Neuron (in vitro differentiated cells): ENCODE results near the gene DDR1.
A peak's percentile ranks its signal among the peaks of the same experiment; 100 is the strongest.

Experiments
- H2AFZ ChIP-seq: one replicate; pipeline ENCODE4 v1.6.1; 2013; ENCODE audit warnings: low read depth, mild to moderate bottlenecking, inconsistent platforms, low read length, moderate library complexity
- H3K27me3 ChIP-seq: one replicate; pipeline ENCODE4 v1.6.1; 2013; ENCODE audit warnings: low read length; ENCODE audit not compliant: insufficient read depth
- H3K36me3 ChIP-seq: one replicate; pipeline ENCODE4 v1.6.1; 2013; ENCODE audit warnings: low read length; ENCODE audit not compliant: insufficient read depth
- H3K4me1 ChIP-seq: one replicate; pipeline ENCODE4 v1.6.1; 2013; ENCODE audit warnings: low read length; ENCODE audit not compliant: insufficient read depth
- H3K4me3 ChIP-seq: 2 replicates; pipeline ENCODE4 v1.5.1; 2013; ENCODE audit warnings: mild to moderate bottlenecking, low read length, moderate library complexity
- H3K9me3 ChIP-seq: one replicate; pipeline ENCODE4 v1.6.1; 2013; ENCODE audit warnings: low read length

The DDR1 gene

GRCh38 chr6:30883685-30884520 lies at the start of gene DDR1:
TSS of gene DDR1 (plus strand) at chr6:30884519. CDS start at chr6:30888730, 4,211 bp downstream.
- Histone ChIP-seq H3K36me3 (peaks cover 17% of the 10 kb centered on the region), H3K9me3 (no peaks in the 10 kb centered on the region), H3K27me3 (no peaks in the 10 kb centered on the region), H3K4me1 (peaks cover 56% of the 10 kb centered on the region), H3K4me3 (peak within 1 kb of the TSS; percentile 69), H2AFZ (no peak within 1 kb of the TSS)

- Histone ChIP-seq H3K36me3 (no peaks in the 10 kb centered on the region), H3K4me1 (peaks cover 15% of the 10 kb centered on the region), H3K27me3 (no peaks in the 10 kb centered on the region), H2AFZ (no peak overlapping the region), H3K9me3 (no peaks in the 10 kb centered on the region), H3K4me3 (no peak overlapping the region)
Measured at GRCh38 chr6:30834646-30835045, 49.7 kb upstream of the DDR1 start.

- Histone ChIP-seq H3K9me3 (no peaks in the 10 kb centered on the region), H3K4me1 (peaks cover 14% of the 10 kb centered on the region), H3K36me3 (no peaks in the 10 kb centered on the region), H3K4me3 (no peak overlapping the region), H2AFZ (no peak overlapping the region), H3K27me3 (no peaks in the 10 kb centered on the region)
Measured at GRCh38 chr6:30835576-30835975, 48.7 kb upstream of the DDR1 start.

GRCh38 chr6:30836431-30836866 lies 47.9 kb upstream of the DDR1 start:
- no peak overlapping the region for H2AFZ ChIP-seq
- H3K36me3 ChIP-seq = no peaks in the 10 kb centered on the region
- H3K4me1 ChIP-seq = peaks cover 22% of the 10 kb centered on the region
- no peaks in the 10 kb centered on the region for H3K9me3 ChIP-seq
- H3K4me3 ChIP-seq = no peak overlapping the region
- H3K27me3 ChIP-seq = no peaks in the 10 kb centered on the region

GRCh38 chr6:30836957-30837356 lies 47.4 kb upstream of the DDR1 start:
- no peak overlapping the region for H2AFZ ChIP-seq
- no peaks in the 10 kb centered on the region for H3K36me3 ChIP-seq
- H3K27me3 ChIP-seq = no peaks in the 10 kb centered on the region
- no peak overlapping the region for H3K4me3 ChIP-seq
- H3K4me1 ChIP-seq = peaks cover 26% of the 10 kb centered on the region
- no peaks in the 10 kb centered on the region for H3K9me3 ChIP-seq

- Histone ChIP-seq H2AFZ (no peak overlapping the region), H3K9me3 (no peaks in the 10 kb centered on the region), H3K36me3 (no peaks in the 10 kb centered on the region), H3K27me3 (no peaks in the 10 kb centered on the region), H3K4me3 (no peak overlapping the region), H3K4me1 (peaks cover 28% of the 10 kb centered on the region)
Measured at GRCh38 chr6:30837432-30837831, 46.9 kb upstream of the DDR1 start.

GRCh38 chr6:30837870-30838269 lies 46.4 kb upstream of the DDR1 start:
- H3K9me3 ChIP-seq = no peaks in the 10 kb centered on the region
- H3K4me1 ChIP-seq = peaks cover 28% of the 10 kb centered on the region
- H3K36me3 ChIP-seq = no peaks in the 10 kb centered on the region
- H3K4me3 ChIP-seq = no peak overlapping the region
- H2AFZ ChIP-seq = no peak overlapping the region
- H3K27me3 ChIP-seq = no peaks in the 10 kb centered on the region

- H3K27me3 ChIP-seq = no peaks in the 10 kb centered on the region
- no peaks in the 10 kb centered on the region for H3K9me3 ChIP-seq
- H3K4me1 ChIP-seq = peaks cover 41% of the 10 kb centered on the region
- no peak overlapping the region for H3K4me3 ChIP-seq
- no peak overlapping the region for H2AFZ ChIP-seq
- no peaks in the 10 kb centered on the region for H3K36me3 ChIP-seq
Measured at GRCh38 chr6:30839671-30840070, 44.6 kb upstream of the DDR1 start.

GRCh38 chr6:30840084-30840934 lies 44.0 kb upstream of the DDR1 start:
- H3K4me1 ChIP-seq = peaks cover 47% of the 10 kb centered on the region
- H3K9me3 ChIP-seq = no peaks in the 10 kb centered on the region
- H2AFZ ChIP-seq = no peak overlapping the region
- no peak overlapping the region for H3K4me3 ChIP-seq
- H3K36me3 ChIP-seq = no peaks in the 10 kb centered on the region
- H3K27me3 ChIP-seq = no peaks in the 10 kb centered on the region

GRCh38 chr6:30840935-30841643 lies 43.2 kb upstream of the DDR1 start:
- H3K9me3 ChIP-seq = no peaks in the 10 kb centered on the region
- H3K36me3 ChIP-seq = no peaks in the 10 kb centered on the region
- peaks cover 49% of the 10 kb centered on the region for H3K4me1 ChIP-seq
- no peak overlapping the region for H3K4me3 ChIP-seq
- no peak overlapping the region for H2AFZ ChIP-seq
- no peaks in the 10 kb centered on the region for H3K27me3 ChIP-seq

GRCh38 chr6:30841644-30842504 lies 42.4 kb upstream of the DDR1 start:
- no peak overlapping the region for H3K4me3 ChIP-seq
- H2AFZ ChIP-seq = no peak overlapping the region
- H3K36me3 ChIP-seq = no peaks in the 10 kb centered on the region
- H3K9me3 ChIP-seq = no peaks in the 10 kb centered on the region
- peaks cover 49% of the 10 kb centered on the region for H3K4me1 ChIP-seq
- no peaks in the 10 kb centered on the region for H3K27me3 ChIP-seq
